ENCODE data around the gene AFMID.
"Not testable (repeated sequence)": the region's sequence is repeated elsewhere in the genome, so short reads cannot be mapped to it uniquely, and the experiment has no call there.

DNA sequence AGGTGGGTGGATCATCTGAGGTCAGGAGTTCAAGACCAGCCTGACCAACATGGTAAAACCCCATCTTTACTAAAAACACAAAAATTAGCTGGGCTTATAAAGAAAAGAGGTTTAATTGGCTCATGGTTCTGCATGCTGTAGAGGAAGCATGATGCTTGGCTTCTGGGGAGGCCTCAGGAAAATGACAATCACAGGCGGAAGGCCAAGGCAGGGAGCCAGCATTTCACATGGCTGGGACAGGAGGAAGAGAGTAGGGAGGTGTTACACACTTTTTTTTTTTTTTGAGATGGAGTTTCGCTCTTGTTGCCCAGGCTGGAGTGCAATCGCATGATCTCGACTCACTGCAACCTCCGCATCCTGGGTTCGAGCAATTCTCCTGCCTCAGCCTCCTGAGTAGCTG lies 47.9 kb downstream of the AFMID start:
- peak in 1 of 2 donors; percentile 7 for TF ChIP-seq POLR2AphosphoS5 (IDR thresholded peaks at IDR 0.05)
- not testable (repeated sequence) for TF ChIP-seq POLR2A (IDR thresholded peaks at IDR 0.05)
- TF ChIP-seq, protein P1, sequence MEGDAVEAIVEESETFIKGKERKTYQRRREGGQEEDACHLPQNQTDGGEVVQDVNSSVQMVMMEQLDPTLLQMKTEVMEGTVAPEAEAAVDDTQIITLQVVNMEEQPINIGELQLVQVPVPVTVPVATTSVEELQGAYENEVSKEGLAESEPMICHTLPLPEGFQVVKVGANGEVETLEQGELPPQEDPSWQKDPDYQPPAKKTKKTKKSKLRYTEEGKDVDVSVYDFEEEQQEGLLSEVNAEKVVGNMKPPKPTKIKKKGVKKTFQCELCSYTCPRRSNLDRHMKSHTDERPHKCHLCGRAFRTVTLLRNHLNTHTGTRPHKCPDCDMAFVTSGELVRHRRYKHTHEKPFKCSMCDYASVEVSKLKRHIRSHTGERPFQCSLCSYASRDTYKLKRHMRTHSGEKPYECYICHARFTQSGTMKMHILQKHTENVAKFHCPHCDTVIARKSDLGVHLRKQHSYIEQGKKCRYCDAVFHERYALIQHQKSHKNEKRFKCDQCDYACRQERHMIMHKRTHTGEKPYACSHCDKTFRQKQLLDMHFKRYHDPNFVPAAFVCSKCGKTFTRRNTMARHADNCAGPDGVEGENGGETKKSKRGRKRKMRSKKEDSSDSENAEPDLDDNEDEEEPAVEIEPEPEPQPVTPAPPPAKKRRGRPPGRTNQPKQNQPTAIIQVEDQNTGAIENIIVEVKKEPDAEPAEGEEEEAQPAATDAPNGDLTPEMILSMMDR (IDR thresholded peaks at IDR 0.05), result not testable (repeated sequence)

Data from upper lobe of left lung (tissue), 4 donors.